Tongue (tissue), 2 donors: ENCODE results near the gene TSEN54. TPM values are rescaled to one million over a fixed set of nuclear protein-coding genes. Genes with fewer than 3 reads are reported as not detected.

ENCODE experiments used
- DNase-seq: peaks from one replicate; pipeline ENCODE4 v3.0.0-alpha.2; 2015
- total RNA-seq: library from RNA; depleted of rRNA; stranded (reverse); fragments of >200 nt; gene quantifications from one replicate; pipeline ENCODE4 v1.2.3, GENCODE V29; 2014

Gene TSEN54
- total RNA-seq, 1 donor from 2014 or later: 22.9 TPM

GRCh38 chr17:75488693-75489510 lies 27.4 kb upstream of the TSEN54 start:
- no peak for DNase-seq

- no peak for DNase-seq
Measured at GRCh38 chr17:75489511-75489955, 26.8 kb upstream of the TSEN54 start.

- no peak for DNase-seq
Measured at GRCh38 chr17:75490173-75490743, 26.1 kb upstream of the TSEN54 start.

- DNase-seq: no peak
Measured at GRCh38 chr17:75490953-75491649, 25.2 kb upstream of the TSEN54 start.

- no peak for DNase-seq
Measured at GRCh38 chr17:75491680-75492079, 24.6 kb upstream of the TSEN54 start.

GRCh38 chr17:75492555-75493168 lies 23.7 kb upstream of the TSEN54 start:
- DNase-seq: no peak

GRCh38 chr17:75493476-75494129 lies 22.7 kb upstream of the TSEN54 start:
- DNase-seq: no peak

GRCh38 chr17:75494326-75494877 lies 21.9 kb upstream of the TSEN54 start:
- no peak for DNase-seq

- no peak for DNase-seq
Measured at GRCh38 chr17:75496005-75496404, 20.3 kb upstream of the TSEN54 start.

- no peak for DNase-seq
Measured at GRCh38 chr17:75498039-75498725, 18.1 kb upstream of the TSEN54 start.

GRCh38 chr17:75498726-75499213 lies 17.6 kb upstream of the TSEN54 start:
- no peak for DNase-seq

- DNase-seq: no peak
Measured at GRCh38 chr17:75499313-75500022, 16.9 kb upstream of the TSEN54 start.

- no peak for DNase-seq
Measured at GRCh38 chr17:75500419-75501216, 15.7 kb upstream of the TSEN54 start.

GRCh38 chr17:75501378-75502071 lies 14.8 kb upstream of the TSEN54 start:
- peak; percentile 61 for DNase-seq

- DNase-seq: no peak
Measured at GRCh38 chr17:75502072-75502720, 14.1 kb upstream of the TSEN54 start.

GRCh38 chr17:75502721-75503329 lies 13.5 kb upstream of the TSEN54 start:
- DNase-seq: no peak

GRCh38 chr17:75503337-75503950 lies 12.9 kb upstream of the TSEN54 start:
- DNase-seq: no peak

GRCh38 chr17:75503976-75504346 lies 12.4 kb upstream of the TSEN54 start:
- no peak for DNase-seq
